Measurements from ENCODE around the gene OSBP2.

The OSBP2 gene

DNA sequence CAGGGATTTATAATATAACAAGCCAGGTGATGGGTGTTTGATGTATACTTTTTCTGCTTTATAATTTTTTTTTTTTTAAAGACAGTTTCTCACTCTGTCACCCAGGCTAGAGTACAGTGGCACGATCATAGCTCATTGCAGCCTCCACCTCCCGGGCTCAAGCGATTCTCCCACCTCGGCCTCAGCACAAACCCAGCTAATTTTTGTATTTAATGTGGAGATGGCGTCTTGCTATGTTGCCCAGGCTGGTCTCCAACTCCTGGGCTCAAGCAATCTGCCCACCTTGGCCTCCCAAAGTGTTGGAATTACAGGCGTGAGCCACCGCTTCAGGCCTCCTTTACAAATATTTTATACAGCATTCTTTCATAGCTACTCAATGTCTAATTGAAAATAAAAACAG, 225.3 kb downstream of the OSBP2 start:
- TF ChIP-seq, protein P1, sequence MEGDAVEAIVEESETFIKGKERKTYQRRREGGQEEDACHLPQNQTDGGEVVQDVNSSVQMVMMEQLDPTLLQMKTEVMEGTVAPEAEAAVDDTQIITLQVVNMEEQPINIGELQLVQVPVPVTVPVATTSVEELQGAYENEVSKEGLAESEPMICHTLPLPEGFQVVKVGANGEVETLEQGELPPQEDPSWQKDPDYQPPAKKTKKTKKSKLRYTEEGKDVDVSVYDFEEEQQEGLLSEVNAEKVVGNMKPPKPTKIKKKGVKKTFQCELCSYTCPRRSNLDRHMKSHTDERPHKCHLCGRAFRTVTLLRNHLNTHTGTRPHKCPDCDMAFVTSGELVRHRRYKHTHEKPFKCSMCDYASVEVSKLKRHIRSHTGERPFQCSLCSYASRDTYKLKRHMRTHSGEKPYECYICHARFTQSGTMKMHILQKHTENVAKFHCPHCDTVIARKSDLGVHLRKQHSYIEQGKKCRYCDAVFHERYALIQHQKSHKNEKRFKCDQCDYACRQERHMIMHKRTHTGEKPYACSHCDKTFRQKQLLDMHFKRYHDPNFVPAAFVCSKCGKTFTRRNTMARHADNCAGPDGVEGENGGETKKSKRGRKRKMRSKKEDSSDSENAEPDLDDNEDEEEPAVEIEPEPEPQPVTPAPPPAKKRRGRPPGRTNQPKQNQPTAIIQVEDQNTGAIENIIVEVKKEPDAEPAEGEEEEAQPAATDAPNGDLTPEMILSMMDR (IDR thresholded peaks at IDR 0.05; ENCODE audit: control insufficient read depth, extremely low read depth, insufficient read depth) = no peak
- DNase-seq (ENCODE audit: low read depth) = no peak

GRCh38 chr22:30920407-30920806, 225.7 kb downstream of the OSBP2 start:
- TF ChIP-seq, protein P1 (IDR thresholded peaks at IDR 0.05; ENCODE audit: control insufficient read depth, extremely low read depth, insufficient read depth) = peak; percentile 83
- no peak overlapping the region for H3K4me3 ChIP-seq (ENCODE audit: low read depth, low read length)
- DNase-seq (ENCODE audit: low read depth) = peak; percentile 1

More for the DNA sequence above, 225.3 kb downstream of the OSBP2 start:
- H3K4me3 ChIP-seq (ENCODE audit: low read depth, low read length) = no peak overlapping the region

GRCh38 chr22:30921108-30921507, 226.4 kb downstream of the OSBP2 start:
- no peak overlapping the region for H3K4me3 ChIP-seq (ENCODE audit: low read depth, low read length)
- DNase-seq (ENCODE audit: low read depth) = no peak
- TF ChIP-seq, protein P1 (IDR thresholded peaks at IDR 0.05; ENCODE audit: control insufficient read depth, extremely low read depth, insufficient read depth) = no peak

- TF ChIP-seq, protein P1 (IDR thresholded peaks at IDR 0.05; ENCODE audit: control insufficient read depth, extremely low read depth, insufficient read depth) = no peak
- no peak for DNase-seq (ENCODE audit: low read depth)
- H3K4me3 ChIP-seq (ENCODE audit: low read depth, low read length) = peak overlapping the region; percentile 2
These were observed 227.5 kb downstream of the OSBP2 start for GRCh38 chr22:30922151-30922611.

DNA sequence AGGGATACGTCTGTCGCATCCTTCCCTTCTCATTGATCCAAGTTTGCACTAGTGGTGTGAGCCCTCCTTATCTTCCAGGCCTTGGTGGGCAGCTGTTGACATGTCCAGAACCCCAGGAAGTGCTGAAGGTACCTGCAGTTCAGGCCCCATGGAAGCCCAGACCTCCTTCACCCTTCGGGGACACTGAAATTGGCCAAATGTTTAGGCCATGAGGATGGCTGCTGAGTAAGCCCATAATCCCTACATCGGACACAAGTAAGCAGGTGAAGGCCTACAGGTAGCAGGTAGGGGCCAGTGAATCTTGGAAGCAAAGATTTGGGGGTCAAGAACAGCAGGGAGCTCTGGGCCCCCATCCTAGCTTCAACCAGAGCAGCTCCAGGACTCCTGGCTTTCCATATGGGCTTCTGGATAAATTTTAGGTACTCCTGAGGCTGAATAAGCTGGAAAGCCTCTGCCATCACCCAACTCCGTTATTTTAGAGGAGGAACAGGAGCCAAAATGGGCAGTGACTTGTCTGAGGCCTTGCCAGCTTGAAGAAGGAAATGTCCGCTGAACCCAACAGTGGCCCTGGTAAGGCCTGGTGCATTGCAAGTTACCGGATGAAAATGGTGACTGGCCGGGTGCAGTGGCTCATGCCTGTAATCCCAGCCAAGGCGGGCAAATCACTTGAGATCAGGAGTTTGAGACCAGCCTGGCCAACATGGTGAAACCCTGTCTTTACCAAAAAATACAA, 228.7 kb downstream of the OSBP2 start:
- no peak for DNase-seq (ENCODE audit: low read depth)
- H3K4me3 ChIP-seq (ENCODE audit: low read depth, low read length) = no peak overlapping the region
- TF ChIP-seq, protein P1 (IDR thresholded peaks at IDR 0.05; ENCODE audit: control insufficient read depth, extremely low read depth, insufficient read depth) = no peak

DNA sequence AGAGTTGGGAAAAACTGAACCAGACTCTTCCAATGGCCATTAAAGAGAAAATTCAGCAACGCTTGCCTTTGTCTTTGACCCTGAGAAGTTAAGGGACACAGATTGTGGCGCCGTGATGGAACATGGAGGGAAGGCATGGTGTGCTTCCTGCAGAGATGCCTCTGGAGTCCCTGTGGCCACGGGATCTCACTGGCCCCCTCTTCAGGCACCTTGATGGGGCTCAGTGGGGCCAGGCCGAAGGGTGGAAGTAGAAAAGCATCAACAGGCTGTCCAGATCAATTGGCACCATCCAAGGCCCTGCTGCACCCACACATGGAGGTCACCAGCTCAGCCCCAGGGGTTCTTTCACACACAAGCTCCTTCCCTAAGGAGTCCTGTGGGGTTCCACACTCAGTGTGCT, 231.0 kb downstream of the OSBP2 start:
- DNase-seq (ENCODE audit: low read depth) = no peak
- TF ChIP-seq, protein P1 (IDR thresholded peaks at IDR 0.05; ENCODE audit: control insufficient read depth, extremely low read depth, insufficient read depth) = no peak
- no peak overlapping the region for H3K4me3 ChIP-seq (ENCODE audit: low read depth, low read length)

DNA sequence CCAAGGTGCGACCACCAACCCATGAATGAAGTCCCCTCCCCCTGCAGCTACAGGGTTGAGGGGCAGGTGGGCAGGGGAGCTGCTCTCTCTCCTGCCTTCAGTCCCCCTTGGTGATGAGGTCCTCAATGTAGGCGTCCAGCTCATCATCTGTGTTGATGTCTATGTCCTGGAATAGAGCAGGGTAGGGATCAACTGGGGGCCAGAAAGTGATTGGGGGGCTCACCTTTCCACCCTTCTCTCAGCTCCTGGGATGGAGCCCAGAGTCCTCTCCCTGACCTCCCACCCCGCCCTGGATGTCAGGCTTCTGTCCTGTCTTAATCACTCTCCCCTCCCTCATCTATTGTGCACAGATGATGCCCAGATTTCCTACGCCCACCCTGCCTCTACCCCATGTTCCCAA, 232.0 kb downstream of the OSBP2 start:
- TF ChIP-seq, protein P1 (IDR thresholded peaks at IDR 0.05; ENCODE audit: control insufficient read depth, extremely low read depth, insufficient read depth) = no peak
- DNase-seq (ENCODE audit: low read depth) = no peak
- H3K4me3 ChIP-seq (ENCODE audit: low read depth, low read length) = no peak overlapping the region
